Urinary bladder (tissue), 4 donors: ENCODE measurements around the gene ATP6V0A4. TPM values are rescaled to one million over a fixed set of nuclear protein-coding genes. Genes with fewer than 3 reads are reported as not detected.

Experiments
- DNase-seq: peaks from one replicate; pipeline ENCODE4 v3.0.0-alpha.2; 2015; ENCODE audit errors: extremely low spot score
- H3K27ac ChIP-seq: one replicate; pipeline ENCODE4 v1.5.1; 2013; ENCODE audit warnings: low read depth, mild to moderate bottlenecking, moderate library complexity
- H3K36me3 ChIP-seq: one replicate; pipeline ENCODE4 v1.6.1; 2013; ENCODE audit warnings: mild to moderate bottlenecking, moderate library complexity; ENCODE audit not compliant: insufficient read depth
- H3K4me1 ChIP-seq: one replicate; pipeline ENCODE4 v1.6.1; 2013; ENCODE audit warnings: mild to moderate bottlenecking, moderate library complexity; ENCODE audit not compliant: insufficient read depth
- H3K4me3 ChIP-seq: one replicate; pipeline ENCODE4 v1.5.1; 2013; ENCODE audit warnings: low read depth, low read length
- WGBS: extraction: QIAGEN DNeasy Blood & Tissue Kit; methylation state at CpG from one replicate; pipeline ENCODE4 v1.1.7; 2013; 5-methylcytosine and 5-hydroxymethylcytosine counted together
- polyA plus RNA-seq: library from polyadenylated mRNA; stranded (reverse); fragments of 200-250 nt; gene quantifications from one replicate; pipeline ENCODE4 v1.2.3, GENCODE V29; 2013
- total RNA-seq: library from RNA; depleted of rRNA; stranded (reverse); fragments of >200 nt; gene quantifications from one replicate; pipeline ENCODE4 v1.2.3, GENCODE V29; 2014
- donor health status: healthy with polysubstance abuse.
- donor health status: healthy.

The ATP6V0A4 gene
- total RNA-seq: 0.37 TPM
- not detected for polyA plus RNA-seq

GRCh38 chr7:138797715-138798320 lies at the start of gene ATP6V0A4, which contains the start of gene TMEM213:
TSS of gene ATP6V0A4 (minus strand) at chr7:138798196. CDS start at chr7:138771247, 26,949 bp downstream.
TSS of gene TMEM213 (plus strand) at chr7:138797994. CDS start at chr7:138798105, 111 bp downstream.
- no peak within 1 kb of the TSS for H3K4me3 ChIP-seq
- no peak within 1 kb of the TSS for H3K27ac ChIP-seq
- DNase-seq: no peak
- H3K4me1 ChIP-seq: no peaks in the 10 kb centered on the region
- 13% methylated on average over 14 of the region's 14 CpGs for WGBS
- H3K36me3 ChIP-seq: no peaks in the 10 kb centered on the region

- H3K4me1 ChIP-seq: no peaks in the 10 kb centered on the region
- WGBS: 57% methylated on average over 2 of the region's 2 CpGs
Measured at GRCh38 chr7:138845711-138846110, 47.7 kb upstream of the ATP6V0A4 start.

GRCh38 chr7:138843632-138844580 lies 45.9 kb upstream of the ATP6V0A4 start:
- no peaks in the 10 kb centered on the region for H3K4me1 ChIP-seq
- DNase-seq: no peak
- H3K27ac ChIP-seq: no peak overlapping the region
- no peaks in the 10 kb centered on the region for H3K36me3 ChIP-seq
- 90% methylated on average over 20 of the region's 20 CpGs for WGBS
- no peak overlapping the region for H3K4me3 ChIP-seq

More at GRCh38 chr7:138845711-138846110, 47.7 kb upstream of the ATP6V0A4 start:
- DNase-seq: no peak
- Histone ChIP-seq H3K27ac (no peak overlapping the region), H3K36me3 (no peaks in the 10 kb centered on the region), H3K4me3 (no peak overlapping the region)

- Histone ChIP-seq H3K4me1 (no peaks in the 10 kb centered on the region), H3K36me3 (no peaks in the 10 kb centered on the region), H3K4me3 (no peak overlapping the region), H3K27ac (no peak overlapping the region)
- WGBS: 91% methylated on average over 12 of the region's 12 CpGs
- no peak for DNase-seq
Measured at GRCh38 chr7:138842111-138842510, 44.1 kb upstream of the ATP6V0A4 start.

GRCh38 chr7:138838166-138838565 lies 40.2 kb upstream of the ATP6V0A4 start:
- WGBS: 86% methylated on average over 9 of the region's 9 CpGs
- no peak overlapping the region for H3K27ac ChIP-seq
- H3K36me3 ChIP-seq: no peaks in the 10 kb centered on the region
- no peak for DNase-seq
- H3K4me1 ChIP-seq: no peaks in the 10 kb centered on the region
- H3K4me3 ChIP-seq: no peak overlapping the region

- DNase-seq: no peak
- no peaks in the 10 kb centered on the region for H3K4me1 ChIP-seq
- WGBS: 52% methylated on average over 13 of the region's 13 CpGs
- H3K27ac ChIP-seq: no peak overlapping the region
- no peak overlapping the region for H3K4me3 ChIP-seq
- H3K36me3 ChIP-seq: no peaks in the 10 kb centered on the region
Measured at GRCh38 chr7:138837627-138838026, 39.6 kb upstream of the ATP6V0A4 start.

GRCh38 chr7:138835087-138835486 lies 37.1 kb upstream of the ATP6V0A4 start:
- Histone ChIP-seq H3K27ac (no peak overlapping the region), H3K4me3 (no peak overlapping the region), H3K36me3 (no peaks in the 10 kb centered on the region), H3K4me1 (no peaks in the 10 kb centered on the region)
- DNase-seq: no peak
- 87% methylated on average over 11 of the region's 11 CpGs for WGBS

- no peaks in the 10 kb centered on the region for H3K36me3 ChIP-seq
- H3K4me3 ChIP-seq: no peak overlapping the region
- no peaks in the 10 kb centered on the region for H3K4me1 ChIP-seq
- WGBS: 93% methylated on average over 9 of the region's 9 CpGs
- DNase-seq: no peak
- no peak overlapping the region for H3K27ac ChIP-seq
Measured at GRCh38 chr7:138834583-138834982, 36.6 kb upstream of the ATP6V0A4 start.

- 69% methylated on average over 5 of the region's 5 CpGs for WGBS
- DNase-seq: no peak
- Histone ChIP-seq H3K4me3 (no peak overlapping the region), H3K27ac (no peak overlapping the region), H3K36me3 (no peaks in the 10 kb centered on the region), H3K4me1 (no peaks in the 10 kb centered on the region)
Measured at GRCh38 chr7:138833596-138833995, 35.6 kb upstream of the ATP6V0A4 start.

GRCh38 chr7:138832966-138833365 lies 35.0 kb upstream of the ATP6V0A4 start:
- WGBS: 93% methylated on average over 10 of the region's 10 CpGs
- no peak overlapping the region for H3K27ac ChIP-seq
- H3K4me1 ChIP-seq: no peaks in the 10 kb centered on the region
- no peaks in the 10 kb centered on the region for H3K36me3 ChIP-seq
- no peak overlapping the region for H3K4me3 ChIP-seq
- DNase-seq: no peak

- no peak for DNase-seq
- Histone ChIP-seq H3K36me3 (no peaks in the 10 kb centered on the region), H3K4me1 (no peaks in the 10 kb centered on the region), H3K27ac (no peak overlapping the region), H3K4me3 (no peak overlapping the region)
- WGBS: 94% methylated on average over 11 of the region's 11 CpGs
Measured at GRCh38 chr7:138829335-138829734, 31.3 kb upstream of the ATP6V0A4 start.

GRCh38 chr7:138828302-138828701 lies 30.3 kb upstream of the ATP6V0A4 start:
- Histone ChIP-seq H3K27ac (no peak overlapping the region), H3K4me3 (no peak overlapping the region), H3K4me1 (no peaks in the 10 kb centered on the region), H3K36me3 (no peaks in the 10 kb centered on the region)
- WGBS: 77% methylated on average over 2 of the region's 2 CpGs
- no peak for DNase-seq

GRCh38 chr7:138825049-138825721 lies 27.2 kb upstream of the ATP6V0A4 start:
- Histone ChIP-seq H3K4me3 (no peak overlapping the region), H3K27ac (no peak overlapping the region), H3K4me1 (no peaks in the 10 kb centered on the region), H3K36me3 (no peaks in the 10 kb centered on the region)
- DNase-seq: no peak
- WGBS: 88% methylated on average over 11 of the region's 11 CpGs
